Choroid plexus epithelial cell (primary cell): ENCODE measurements around the gene SMNDC1.

Experiments used
- DNase-seq: peaks from one replicate; pipeline ENCODE4 v3.0.0-alpha.2; 2010; ENCODE audit warnings: low read depth
- H3K4me3 ChIP-seq: 2 replicates; pipeline ENCODE4 v1.5.1; 2011; ENCODE audit warnings: low read depth, mild to moderate bottlenecking, control low read depth, low read length, moderate library complexity
- TF ChIP-seq, protein P1 (sequence below): conservative IDR thresholded peaks from 2 replicates; pipeline ENCODE4 v1.5.1; 2011; ENCODE audit warnings: low read depth, mild to moderate bottlenecking, control low read depth, inconsistent platforms, low read length, moderate library complexity

Gene SMNDC1

DNA sequence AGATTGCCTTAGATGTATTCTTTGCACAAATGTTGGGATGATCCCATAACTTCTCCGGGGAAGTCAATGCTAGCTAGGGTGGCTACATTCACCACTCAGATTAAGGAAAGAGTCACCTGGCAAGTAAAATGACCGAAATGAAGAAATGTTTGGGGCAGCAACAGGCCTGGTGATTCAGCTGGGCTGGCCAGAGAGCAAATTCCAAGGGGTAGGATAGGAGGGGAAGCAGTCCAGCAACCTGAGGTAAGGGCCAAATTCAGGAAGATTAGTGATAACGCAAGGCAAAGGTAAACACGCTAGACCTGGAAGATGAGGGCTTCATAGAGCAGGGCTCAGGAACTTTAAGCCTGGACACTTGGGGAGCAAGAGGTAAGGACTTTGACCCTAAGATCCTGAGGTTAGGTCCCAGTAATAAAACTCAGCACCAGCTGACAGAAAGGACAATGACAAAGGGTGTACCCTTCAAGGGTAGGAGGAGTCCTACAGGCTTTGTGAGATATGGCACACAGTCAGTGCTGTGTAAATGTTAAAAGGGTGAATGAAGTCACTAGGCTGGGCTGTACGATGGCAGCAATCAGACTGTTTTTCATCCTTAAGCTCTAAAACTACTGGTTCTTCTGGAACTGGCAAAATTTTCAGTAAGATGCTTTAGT is 22.7 kb upstream of the SMNDC1 start:
- no peak overlapping the region for H3K4me3 ChIP-seq
- no peak for DNase-seq
- TF ChIP-seq, protein P1, sequence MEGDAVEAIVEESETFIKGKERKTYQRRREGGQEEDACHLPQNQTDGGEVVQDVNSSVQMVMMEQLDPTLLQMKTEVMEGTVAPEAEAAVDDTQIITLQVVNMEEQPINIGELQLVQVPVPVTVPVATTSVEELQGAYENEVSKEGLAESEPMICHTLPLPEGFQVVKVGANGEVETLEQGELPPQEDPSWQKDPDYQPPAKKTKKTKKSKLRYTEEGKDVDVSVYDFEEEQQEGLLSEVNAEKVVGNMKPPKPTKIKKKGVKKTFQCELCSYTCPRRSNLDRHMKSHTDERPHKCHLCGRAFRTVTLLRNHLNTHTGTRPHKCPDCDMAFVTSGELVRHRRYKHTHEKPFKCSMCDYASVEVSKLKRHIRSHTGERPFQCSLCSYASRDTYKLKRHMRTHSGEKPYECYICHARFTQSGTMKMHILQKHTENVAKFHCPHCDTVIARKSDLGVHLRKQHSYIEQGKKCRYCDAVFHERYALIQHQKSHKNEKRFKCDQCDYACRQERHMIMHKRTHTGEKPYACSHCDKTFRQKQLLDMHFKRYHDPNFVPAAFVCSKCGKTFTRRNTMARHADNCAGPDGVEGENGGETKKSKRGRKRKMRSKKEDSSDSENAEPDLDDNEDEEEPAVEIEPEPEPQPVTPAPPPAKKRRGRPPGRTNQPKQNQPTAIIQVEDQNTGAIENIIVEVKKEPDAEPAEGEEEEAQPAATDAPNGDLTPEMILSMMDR: no peak

DNA sequence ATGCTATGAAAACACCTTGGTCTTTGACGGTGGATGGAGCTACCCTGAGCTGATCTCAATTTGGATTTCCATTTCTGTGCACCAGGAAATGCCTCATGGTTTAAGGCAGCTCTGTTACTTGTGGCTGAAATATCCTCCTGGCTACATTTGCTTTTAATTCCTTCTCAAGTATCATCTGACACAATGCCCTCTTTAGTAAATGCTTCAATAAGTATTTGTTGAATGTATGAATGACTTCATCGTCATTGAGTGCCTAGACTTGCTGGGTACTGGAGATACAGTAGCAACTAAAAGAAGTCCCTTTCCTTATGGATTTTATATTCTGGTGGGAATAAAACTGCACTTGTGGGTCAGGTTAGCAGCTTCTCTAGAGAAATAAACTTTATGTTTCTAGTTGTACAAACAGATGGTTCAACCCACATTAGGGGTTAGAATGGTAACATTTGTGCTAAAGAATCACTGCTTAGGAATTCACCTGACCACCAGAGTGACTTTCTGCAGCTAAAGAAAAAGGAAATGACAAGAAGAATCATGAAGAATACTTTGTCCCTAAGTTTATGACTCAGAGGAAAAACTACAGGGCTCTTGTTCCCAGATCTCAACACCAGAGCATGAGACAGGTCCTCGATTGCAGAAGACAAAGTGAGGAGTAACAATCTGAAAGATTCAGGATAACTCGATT is 21.8 kb upstream of the SMNDC1 start:
- TF ChIP-seq, protein P1: no peak
- no peak overlapping the region for H3K4me3 ChIP-seq
- DNase-seq: peak; percentile 72

DNA sequence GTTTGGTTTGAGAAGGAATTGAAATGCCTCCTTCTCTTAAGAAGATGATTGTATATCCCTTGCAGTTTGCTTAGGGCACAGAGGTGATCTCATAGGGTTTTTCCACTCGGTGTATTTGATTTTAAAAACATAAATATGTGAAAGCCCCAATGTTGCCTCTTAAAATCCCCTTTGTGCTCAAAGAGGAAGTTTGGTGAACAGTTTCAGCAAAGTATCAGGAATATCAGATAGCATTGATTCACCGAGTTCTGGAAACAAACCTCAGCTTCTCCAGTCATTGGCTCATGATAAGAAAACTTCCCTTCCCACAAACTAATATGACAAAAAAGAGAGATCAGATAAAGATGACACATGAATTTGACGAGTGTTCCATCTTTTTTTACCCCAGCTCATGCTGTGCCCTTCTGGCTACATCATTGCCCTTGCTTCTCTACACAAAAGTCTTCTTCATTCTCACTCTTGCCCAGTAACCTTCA is 20.1 kb upstream of the SMNDC1 start:
- TF ChIP-seq, protein P1: no peak
- no peak overlapping the region for H3K4me3 ChIP-seq
- no peak for DNase-seq

DNA sequence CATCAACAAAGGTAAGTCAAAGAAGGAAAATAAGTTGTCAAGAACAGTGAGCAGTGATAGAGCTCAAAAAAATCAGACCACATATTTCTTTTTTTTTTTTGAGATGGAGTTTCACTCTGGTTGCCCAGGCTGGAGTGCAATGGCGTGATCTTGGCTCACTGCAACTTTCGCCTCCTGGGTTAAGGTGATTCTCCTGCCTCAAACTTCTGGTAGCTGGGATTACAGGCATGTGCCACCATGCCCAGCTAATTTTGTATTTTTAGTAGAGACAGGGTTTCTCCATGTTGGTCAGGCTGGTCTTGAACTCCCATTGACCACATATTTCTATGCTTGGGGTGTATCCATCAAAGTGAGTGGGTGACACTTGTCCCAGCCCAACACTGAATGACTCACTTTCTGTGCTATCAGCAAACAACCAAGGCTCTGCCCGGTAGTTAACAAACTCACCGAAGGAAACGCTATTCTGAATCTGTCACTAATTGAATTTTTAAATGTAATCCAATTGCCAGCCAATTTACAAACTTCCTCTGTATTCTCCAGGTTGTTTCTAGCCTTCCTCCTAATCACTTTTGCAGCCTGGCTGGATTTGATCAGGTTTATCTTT is 19.6 kb upstream of the SMNDC1 start:
- DNase-seq: no peak
- H3K4me3 ChIP-seq: no peak overlapping the region
- TF ChIP-seq, protein P1: no peak

DNA sequence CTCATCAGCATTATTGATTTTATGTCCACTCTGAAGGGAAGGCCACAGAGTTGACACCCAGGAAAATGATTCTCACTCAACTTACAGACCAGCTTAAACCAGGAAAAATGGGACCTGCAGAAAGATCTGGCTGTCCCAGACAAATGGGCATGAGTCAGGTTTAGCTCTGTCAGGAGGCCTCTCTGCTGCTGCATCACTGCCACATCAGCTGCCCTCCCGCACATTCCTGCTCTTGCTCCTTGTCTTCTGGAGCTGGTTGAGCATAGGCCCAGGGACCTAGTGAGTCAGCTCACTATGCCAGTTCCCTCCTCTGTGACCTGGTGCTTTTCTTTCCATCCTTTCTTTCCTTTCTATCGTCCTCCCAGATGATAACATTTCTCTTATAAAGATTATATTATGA is 18.8 kb upstream of the SMNDC1 start:
- H3K4me3 ChIP-seq: no peak overlapping the region
- TF ChIP-seq, protein P1: no peak
- peak; percentile 82 for DNase-seq

DNA sequence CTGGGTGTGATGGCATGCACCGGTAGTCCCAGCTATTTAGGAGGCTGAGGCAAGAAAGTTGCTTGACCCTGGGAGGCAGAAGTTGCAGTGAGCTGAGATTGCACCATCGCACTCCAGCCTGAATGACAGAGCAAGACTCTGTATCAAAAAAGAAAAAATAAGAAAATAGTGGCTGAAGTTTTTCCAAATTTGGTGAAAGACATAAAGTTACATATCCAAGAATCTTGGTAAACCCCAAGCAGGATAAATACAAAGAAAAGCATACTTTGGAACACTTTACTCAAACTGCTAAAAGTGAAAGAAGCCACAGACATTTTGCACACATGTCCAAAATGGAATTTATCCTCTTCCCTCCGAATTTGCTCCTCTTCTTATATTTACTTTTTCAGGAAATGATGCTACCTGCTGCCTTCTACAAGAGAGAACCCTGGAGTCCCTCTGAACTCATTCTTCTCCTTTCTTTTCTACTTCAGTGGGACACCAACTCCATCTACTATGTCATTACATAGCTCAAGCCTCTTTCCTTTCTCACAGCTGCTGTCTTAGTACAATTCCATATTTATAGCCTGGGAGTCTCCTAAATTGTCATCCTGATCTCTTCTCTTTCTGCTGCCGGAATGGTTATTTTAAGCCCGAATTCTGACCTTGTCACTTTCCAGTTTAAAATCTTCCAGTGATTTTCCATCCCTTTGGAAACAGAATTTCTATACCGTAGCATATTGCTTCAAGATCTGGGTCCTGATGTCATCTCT is 17.3 kb upstream of the SMNDC1 start:
- no peak overlapping the region for H3K4me3 ChIP-seq
- TF ChIP-seq, protein P1: no peak
- DNase-seq: no peak
